ENCODE results near the gene CTNNA3.

Gene CTNNA3

GRCh38 chr10:66860376-66860945, 835.5 kb downstream of the CTNNA3 start:
- H3K4me3 ChIP-seq (ENCODE audit: low read depth, low read length) = no peak overlapping the region

GRCh38 chr10:66852811-66853210, 843.2 kb downstream of the CTNNA3 start:
- no peak overlapping the region for H3K4me3 ChIP-seq (ENCODE audit: low read depth, low read length)
- TF ChIP-seq, protein P1, sequence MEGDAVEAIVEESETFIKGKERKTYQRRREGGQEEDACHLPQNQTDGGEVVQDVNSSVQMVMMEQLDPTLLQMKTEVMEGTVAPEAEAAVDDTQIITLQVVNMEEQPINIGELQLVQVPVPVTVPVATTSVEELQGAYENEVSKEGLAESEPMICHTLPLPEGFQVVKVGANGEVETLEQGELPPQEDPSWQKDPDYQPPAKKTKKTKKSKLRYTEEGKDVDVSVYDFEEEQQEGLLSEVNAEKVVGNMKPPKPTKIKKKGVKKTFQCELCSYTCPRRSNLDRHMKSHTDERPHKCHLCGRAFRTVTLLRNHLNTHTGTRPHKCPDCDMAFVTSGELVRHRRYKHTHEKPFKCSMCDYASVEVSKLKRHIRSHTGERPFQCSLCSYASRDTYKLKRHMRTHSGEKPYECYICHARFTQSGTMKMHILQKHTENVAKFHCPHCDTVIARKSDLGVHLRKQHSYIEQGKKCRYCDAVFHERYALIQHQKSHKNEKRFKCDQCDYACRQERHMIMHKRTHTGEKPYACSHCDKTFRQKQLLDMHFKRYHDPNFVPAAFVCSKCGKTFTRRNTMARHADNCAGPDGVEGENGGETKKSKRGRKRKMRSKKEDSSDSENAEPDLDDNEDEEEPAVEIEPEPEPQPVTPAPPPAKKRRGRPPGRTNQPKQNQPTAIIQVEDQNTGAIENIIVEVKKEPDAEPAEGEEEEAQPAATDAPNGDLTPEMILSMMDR (IDR thresholded peaks at IDR 0.05; ENCODE audit: low read depth, low read length) = no peak

More at GRCh38 chr10:66860376-66860945, 835.5 kb downstream of the CTNNA3 start:
- TF ChIP-seq, protein P1 (IDR thresholded peaks at IDR 0.05; ENCODE audit: low read depth, low read length) = no peak

DNA sequence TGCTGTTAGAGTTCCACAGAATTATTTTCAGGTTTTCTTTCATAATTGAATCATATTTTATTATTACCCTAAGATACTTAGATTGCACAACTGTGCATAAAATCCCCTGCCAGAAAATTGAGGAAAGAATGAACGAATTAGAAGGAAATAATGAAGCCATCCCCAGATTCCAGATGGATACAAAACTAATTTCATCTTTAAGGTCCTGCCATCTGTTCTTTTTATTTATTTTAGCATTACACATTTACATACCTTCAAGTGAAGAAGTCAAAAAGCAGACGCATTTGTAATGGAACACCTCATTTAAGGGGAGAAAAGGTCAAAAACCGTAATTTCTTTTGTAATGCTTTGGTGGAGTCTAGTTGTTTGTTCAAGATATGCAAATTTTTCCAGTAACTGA, 847.1 kb downstream of the CTNNA3 start:
- no peak overlapping the region for H3K4me3 ChIP-seq (ENCODE audit: low read depth, low read length)
- TF ChIP-seq, protein P1 (IDR thresholded peaks at IDR 0.05; ENCODE audit: low read depth, low read length) = no peak

DNA sequence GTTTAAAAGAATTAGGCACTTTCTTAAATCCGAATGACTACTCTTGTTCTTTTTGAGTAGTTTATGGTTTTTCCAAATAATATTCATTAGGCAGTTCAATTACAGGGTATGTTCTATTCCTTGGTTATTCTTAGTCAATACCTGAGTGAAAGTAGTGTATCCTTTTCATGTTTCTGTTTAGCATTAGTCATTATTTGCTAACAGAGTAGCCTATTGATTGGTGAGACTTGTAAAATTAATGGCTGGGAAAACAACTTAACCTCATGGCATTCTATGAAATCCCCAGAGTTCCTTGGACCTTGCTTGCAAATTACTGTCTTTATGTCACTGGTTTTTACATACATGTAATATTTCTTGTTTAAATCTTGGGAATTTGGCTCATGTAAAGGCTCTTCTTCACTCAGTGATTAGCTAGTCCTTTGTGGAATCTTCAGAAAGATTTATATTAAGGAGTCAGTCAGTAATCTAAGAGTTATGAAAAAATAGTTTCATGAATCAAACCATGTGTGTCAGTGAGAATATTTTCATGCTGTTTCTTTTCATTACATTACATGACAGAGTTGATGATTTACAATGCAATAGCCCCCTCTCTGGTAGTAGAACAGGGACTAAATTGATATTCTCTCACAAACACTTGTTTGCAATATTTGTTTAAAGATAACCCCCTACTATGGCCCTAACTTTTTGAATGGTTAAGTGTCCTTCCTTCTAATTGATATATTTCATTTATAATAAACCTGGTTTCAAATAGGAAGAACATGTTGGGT, 851.6 kb downstream of the CTNNA3 start:
- TF ChIP-seq, protein P1 (IDR thresholded peaks at IDR 0.05; ENCODE audit: low read depth, low read length) = no peak

DNA sequence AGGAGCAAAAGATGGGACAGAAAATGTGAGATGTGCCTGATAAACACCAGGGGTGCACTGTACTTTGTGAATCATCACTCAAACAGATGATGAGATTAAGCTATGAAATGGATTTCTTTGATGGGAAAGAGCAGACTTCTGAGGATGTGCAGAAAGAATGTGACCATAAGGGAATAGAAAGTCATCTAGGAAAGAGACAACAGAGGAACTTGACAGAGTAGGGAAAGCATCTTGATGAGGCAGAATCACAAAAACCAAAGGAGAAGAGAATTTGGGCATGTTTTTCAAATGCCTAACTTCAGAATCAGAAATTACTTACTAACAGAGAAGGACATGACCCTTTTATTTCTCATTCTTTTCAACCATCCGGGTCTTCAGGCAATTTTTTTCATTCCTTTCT, 852.6 kb downstream of the CTNNA3 start:
- no peak overlapping the region for H3K4me3 ChIP-seq (ENCODE audit: low read depth, low read length)
- TF ChIP-seq, protein P1 (IDR thresholded peaks at IDR 0.05; ENCODE audit: low read depth, low read length) = no peak

More for the DNA sequence above, 851.6 kb downstream of the CTNNA3 start:
- no peak overlapping the region for H3K4me3 ChIP-seq (ENCODE audit: low read depth, low read length)

GRCh38 chr10:66842867-66843266, 853.1 kb downstream of the CTNNA3 start:
- H3K4me3 ChIP-seq (ENCODE audit: low read depth, low read length) = no peak overlapping the region
- TF ChIP-seq, protein P1 (IDR thresholded peaks at IDR 0.05; ENCODE audit: low read depth, low read length) = no peak

DNA sequence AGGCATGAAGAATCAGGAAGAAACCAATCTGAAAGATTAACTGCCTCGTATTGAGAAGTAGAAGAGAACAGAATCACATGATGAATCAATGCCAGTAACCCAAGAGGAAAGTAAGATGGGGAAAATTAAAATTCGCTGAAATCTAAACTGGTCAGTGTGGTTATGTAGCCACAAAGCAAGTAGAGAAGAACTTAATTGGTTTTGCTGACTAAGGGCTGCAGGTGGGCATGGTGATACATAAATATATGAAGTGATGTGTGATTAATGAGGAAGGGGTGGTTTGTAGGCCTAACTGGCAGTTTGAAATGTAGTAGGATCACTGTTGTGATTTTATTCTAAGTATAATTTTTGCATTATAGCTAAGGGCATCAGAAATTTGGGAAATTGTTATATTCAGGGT, 853.6 kb downstream of the CTNNA3 start:
- no peak overlapping the region for H3K4me3 ChIP-seq (ENCODE audit: low read depth, low read length)
- TF ChIP-seq, protein P1 (IDR thresholded peaks at IDR 0.05; ENCODE audit: low read depth, low read length) = no peak
